CD4-positive, alpha-beta T cell treated with Interleukin-6 for 4 hours (primary cell): Measurements from ENCODE around the gene SLC38A3.
A peak's percentile ranks its signal among the peaks of the same experiment; 100 is the strongest.

Experiments
- DNase-seq: peaks from one replicate; pipeline ENCODE4 v3.0.0-alpha.2; 2020; ENCODE audit warnings: mixed read lengths

The SLC38A3 gene

DNA sequence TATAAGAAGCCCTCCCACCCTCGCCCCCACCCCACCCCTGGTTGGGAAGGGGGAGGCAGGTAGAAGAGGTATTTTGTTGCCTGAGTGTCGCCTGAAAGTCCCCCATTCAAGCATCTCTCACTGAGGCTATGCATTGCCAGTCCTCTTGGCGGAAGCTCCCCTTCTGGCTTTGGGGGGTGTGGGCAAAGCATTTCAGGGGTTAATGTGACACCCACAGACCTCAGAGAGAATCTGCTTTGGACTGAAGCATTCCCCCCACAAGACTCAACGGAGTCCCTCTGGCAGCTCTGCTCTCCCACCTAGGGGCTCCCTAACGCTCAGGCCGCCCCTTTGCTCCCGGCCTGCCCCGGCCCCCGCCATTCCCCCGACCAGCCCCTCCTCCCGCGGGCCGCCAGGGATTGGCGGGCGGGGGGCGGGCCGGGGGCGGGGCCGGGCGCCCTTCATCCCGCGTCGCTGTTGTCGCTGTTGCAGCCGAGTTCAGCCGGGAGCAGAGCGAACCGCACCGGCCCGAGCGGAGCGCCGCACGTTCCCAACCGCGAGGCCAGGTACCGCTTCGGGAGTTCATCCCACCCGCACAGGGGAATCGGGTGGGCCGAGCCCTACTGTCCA lies at the start of gene SLC38A3:
SLC38A3 (plus strand) TSS at position 468 of the 609 bp plus-strand sequence. CDS start 8,929 bp downstream, outside the sequence.
- DNase-seq: peak; percentile 53

DNA sequence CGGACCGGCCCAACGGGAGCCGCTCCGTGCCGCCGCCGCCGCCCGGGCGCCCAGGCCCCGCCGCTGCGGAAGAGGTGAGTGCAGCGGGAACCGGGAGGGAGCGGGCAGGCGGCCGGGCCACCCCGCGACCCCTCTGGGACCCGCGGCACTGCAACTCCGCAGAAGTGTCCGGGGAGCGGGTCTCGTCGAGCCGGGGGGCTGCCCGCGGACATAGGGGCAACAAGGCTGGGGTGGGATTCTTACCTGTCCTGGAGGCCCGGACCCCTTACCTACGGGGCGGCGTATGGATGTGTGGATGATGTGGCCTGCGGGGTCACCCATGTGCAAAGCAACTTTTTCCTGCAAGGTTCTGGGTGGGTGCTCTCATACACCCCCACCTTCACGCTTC lies 49.6 kb upstream of the SLC38A3 start:
- no peak for DNase-seq

DNA sequence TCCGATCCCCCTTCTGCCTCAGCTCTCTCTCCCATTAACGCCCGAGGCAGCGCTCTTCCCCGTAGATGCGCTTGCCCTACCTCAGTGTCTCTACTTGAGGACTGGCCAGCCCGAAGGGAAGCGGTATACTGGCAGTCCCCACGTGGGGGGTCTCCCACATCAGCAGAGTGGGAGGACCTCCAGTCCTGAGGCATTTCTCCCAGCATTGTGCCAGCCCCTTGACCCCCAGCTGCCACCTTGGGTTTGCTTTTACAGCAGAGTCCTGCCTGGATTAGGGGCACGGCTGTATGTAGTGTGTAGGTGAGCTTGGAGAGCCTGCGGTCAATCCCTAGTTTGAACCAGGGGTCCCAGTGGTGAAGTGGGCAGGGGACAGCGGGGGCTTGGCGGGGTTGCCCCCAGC lies 49.2 kb upstream of the SLC38A3 start:
- no peak for DNase-seq

DNA sequence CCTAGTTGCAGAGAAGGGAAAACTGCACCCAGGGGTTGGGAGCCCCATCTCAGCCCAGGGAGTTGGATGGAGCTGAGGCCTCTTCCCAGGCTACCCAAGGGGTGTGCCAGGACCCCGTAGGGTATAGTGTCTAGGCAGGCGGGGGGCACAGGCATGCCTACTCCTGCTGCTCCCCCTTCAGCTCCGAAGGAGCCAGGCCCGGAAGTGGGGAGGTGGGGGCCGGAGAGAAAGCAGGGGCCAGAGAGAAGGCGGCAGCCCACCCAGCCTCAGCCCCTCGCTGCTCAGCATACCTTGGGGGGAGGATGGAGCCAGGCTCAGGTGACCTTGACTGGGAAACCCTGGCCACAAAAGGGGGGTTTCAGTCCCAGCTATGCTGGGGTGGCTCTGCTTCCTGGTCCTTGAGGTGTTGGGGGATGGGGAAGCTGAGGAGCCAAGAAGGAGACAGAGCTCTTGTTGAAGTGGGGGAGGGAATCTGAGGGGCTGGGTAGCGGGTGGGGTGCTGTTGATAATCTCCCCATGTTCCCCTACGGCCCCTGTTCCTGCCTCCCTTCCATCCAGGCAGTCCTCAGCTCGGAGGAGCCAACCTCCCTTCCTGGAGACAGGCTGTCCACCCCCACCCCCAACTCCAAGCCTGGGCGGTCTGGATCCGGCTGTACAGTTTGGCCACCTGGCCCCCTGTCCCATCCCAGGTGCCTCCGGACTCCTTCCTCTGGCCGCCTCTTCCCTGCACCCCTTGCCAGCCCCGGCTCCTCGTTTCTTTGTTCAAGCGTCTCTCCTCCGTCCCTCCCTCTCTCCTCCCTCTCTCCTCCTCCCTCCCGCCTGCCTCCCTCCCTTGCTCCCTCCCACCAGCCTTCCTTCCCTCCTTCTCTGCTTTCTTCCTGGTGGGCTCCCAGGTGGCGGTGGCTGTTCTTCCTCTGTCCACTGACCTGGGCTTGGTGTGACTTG lies 48.2 kb upstream of the SLC38A3 start:
- no peak for DNase-seq

DNA sequence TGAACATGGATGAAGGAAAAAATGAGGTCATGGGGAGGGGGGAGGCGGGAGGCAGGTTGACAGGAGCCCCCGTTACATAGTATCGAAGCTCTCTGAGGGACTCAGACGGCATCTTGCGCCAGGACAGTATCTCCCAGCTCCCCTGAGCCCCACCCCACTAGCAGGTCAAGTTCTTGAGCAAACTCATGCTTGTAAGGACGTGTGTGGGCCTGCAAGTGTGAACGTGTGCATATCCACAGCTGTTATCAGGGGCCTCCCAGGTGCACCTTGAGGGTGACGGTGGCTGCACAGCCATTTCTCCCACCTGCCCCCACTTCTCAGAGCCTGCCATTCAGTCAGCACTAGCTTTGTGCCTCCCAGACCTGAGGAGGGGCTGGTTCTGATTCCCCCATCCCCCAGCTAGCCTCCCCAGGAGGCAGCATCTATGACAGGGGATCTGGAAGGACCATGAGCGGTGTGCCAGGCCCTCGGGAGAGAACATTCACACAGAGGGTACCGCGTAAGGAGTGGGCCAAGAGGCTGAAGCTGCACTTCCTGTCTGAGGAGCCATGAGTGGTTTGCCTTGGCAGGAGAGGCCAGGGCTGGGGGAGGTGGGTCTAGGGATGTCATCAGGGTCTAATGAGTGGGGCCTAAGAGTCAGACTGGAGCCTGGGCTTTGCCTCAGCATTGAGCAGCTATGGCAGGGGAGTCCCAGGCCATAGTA lies 47.1 kb upstream of the SLC38A3 start:
- DNase-seq: no peak

DNA sequence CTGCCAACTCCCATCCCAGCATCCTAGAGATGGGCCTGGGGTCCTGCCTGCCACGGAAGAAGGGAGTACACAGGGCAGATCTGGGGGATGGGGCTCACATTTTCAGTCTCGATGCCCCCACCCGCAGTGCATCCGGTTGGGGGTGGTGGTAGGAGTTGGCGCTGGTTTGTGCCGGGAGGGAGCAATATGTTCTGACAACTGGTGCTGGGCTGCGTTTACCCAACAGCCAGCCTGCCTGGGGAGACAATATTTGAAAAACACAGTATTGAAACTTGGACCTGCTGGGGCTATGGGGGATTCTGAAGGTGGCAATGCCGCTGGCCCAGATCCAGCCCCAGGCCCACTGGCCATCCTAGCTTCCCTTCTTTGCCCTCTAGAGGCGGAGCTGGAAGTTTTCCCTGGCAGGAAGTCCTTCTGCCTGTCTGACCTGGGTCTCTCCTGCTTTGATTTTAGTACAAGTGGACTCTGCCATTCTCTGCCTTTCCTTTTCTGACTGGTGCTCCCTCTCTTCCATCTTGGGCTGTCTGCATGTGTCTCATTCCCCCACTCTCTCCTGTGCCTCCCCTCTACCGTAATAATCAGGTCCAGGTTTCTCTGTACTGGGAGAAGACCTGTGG lies 46.4 kb upstream of the SLC38A3 start:
- no peak for DNase-seq

DNA sequence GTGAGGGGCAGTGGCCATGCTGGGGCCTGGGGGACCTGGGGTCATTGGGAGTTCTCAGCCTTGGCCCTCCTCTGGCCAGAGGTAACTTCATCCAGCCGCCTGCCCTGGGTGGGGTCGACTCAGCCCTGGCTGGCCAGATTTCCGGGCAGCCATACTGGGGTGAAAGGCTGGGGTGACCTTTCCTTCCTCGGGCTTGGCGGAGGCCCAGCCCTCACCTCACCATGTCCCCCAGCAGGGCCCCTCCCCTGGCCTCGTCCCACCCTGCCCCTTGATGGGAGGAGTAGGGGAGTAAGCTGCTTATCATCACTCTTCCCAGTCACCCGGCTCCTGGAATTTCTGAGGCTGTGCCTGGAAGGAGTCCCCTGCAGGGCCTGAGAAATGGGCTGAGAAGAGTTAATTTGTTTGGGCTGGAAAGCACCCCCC lies 44.5 kb upstream of the SLC38A3 start:
- DNase-seq: no peak

DNA sequence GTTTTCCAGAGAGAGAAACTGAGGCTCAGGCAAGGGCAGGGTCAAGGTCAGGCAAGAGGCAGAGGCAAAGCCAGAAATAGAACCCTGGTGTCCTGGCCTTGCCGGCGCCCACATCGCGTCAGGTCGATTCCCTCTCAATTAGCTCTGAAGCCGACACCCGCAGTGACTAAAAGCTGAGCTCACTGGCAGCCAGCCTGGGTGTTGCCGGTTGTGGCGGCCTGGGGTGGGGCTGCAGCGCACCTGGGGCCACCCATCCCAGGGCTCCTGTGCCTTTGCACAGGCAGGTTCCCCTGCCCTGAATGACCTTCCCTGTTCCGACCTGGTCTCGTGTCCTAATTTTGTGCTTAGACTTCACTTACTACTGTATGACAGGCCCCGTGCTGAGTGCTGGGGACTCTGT lies 43.8 kb upstream of the SLC38A3 start:
- DNase-seq: no peak

DNA sequence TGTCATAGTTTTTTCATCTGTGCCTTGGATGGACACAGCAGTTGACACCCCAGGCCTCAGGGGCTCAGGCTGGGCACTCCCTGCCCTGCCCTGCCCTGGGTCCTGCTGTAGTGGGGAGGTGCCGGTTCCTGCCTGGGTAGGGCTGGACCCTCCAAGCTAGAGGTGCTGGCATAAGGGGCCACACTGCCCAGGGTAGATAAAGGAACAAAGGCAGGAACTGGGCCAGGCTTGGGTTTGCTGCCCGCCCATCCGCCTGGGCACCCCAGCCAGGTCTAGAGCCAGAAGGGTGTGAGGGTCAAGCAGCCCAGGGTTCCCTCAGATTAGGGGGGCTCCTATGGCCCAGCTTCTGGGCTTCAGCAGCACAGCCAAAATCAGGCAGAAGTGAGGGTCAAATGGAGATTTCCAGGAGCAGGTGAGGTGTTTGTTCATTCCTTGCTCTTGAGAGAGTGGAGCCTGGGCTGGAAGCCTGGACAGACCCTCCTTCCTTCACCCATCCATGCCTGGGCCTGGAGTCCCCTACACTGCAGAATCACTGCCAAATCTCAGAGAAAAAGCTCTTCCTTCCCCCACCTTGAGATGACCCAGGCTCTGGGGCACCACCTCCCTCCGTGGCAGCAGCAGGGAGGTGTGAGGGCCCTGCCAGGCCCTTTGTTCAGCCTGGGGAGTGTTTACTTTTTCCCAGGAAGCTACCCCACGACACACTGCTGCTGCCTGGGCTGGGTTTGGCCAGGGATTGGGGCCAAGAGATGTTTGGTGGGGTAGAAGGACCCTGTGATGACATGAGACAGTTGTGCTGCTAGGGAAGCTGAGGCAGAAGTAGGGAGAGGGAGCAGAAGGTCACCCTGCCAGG lies 42.8 kb upstream of the SLC38A3 start:
- no peak for DNase-seq

DNA sequence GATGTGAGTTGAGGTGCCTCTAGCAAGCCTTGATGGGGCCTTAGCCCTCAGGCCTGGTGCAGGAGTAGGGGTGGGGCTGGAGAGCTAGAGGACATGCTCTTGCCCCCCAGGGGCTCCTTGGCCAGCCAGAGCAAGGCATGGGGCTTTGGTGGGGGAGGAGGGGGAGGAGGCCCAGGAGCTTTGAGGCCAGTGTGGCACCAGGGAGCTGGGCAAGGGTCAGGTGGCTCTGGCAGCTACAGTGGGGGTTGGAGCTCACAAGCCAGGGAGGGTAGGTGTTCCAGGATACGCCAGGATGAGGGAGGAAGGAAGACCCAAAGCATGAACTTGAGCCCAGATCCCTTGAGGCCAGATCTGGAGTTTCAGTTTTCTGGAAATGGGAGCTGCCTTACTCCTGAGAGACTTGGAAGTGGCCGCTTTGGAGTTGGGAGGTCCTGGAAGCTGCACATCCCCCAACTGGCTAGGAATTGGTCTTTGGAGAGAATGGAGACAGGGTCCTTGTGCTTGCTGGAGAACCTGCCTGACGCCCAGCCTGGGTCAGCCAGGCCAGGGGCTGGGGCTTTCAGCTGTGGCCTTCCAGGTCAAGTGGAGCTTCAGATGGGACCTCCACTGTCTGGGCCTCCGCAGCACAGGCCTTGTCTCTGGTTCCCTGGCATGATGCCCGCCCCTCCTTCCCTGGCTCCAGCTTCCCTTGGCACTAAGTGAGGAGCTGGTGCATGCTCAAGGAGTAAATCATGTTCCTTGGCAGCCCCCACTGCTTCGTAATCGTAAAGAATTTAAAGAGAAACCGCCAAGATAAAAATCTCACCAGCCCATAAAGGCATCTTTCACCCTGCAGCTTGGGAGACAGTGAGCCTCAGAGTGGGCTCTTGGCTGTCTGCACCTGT lies 41.3 kb upstream of the SLC38A3 start:
- no peak for DNase-seq

DNA sequence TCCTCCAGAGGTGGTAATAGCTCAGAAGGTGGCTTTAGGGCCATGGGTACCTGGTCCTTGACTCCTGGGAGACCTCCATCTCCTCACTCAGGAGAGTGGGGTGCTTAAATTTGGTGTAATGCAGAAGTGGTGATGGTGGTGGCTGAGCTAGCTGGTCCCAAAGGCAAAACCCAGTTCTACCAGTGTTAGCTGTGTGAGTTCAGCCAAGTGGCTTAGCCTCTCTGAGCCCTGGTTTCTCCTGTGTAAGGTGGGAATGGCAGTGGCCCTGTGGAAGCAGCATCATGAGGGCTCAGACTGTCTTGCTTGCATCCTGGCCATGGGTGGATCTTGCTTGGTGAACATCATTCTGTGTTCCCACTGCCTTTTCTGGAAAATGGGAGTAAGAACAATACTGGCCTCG lies 40.6 kb upstream of the SLC38A3 start:
- DNase-seq: no peak

DNA sequence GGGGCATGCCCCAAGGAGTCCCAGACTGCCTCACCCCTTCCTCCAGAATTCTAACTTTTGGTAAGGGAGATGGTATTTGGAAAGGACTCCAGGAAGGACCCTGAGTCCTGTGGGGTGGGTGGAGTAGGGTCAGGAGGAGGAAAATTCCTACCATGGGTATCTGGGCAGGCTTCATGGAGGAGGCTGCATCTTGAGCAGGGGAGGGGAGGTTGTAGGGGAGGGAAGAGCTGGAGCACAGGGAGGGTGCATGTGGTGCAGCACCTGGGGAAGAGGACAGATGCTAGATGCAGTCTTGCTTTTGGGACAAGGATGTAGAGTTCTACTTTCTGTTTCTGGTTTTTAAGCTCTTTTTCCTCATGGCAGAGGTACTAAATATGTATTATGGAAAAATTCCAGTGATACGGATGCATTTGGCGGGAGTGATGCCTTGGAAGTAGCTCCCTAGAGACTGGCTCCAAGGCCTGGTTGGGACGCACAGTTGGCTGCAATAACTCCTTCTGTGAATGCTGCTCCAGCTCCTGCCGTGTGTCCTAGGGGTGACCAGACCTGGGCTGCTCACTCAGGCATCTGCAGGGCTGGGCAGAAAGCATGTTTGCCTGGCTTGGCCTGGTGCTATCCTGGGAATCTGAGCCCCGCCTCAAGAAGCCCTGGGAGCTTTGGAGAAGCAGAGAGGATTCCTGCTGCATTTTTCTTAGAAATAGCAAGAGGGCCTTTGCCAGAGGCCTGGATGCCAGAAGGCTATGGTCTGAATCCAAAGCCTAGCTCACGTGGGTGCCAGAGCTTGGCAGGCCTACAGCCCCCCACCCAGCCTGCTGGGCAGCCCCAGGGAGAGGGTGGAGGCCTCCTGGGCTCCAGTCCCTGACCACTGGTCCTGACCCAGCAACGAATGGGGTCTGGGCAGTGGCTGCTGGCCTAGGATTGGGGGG lies 39.8 kb upstream of the SLC38A3 start:
- no peak for DNase-seq

DNA sequence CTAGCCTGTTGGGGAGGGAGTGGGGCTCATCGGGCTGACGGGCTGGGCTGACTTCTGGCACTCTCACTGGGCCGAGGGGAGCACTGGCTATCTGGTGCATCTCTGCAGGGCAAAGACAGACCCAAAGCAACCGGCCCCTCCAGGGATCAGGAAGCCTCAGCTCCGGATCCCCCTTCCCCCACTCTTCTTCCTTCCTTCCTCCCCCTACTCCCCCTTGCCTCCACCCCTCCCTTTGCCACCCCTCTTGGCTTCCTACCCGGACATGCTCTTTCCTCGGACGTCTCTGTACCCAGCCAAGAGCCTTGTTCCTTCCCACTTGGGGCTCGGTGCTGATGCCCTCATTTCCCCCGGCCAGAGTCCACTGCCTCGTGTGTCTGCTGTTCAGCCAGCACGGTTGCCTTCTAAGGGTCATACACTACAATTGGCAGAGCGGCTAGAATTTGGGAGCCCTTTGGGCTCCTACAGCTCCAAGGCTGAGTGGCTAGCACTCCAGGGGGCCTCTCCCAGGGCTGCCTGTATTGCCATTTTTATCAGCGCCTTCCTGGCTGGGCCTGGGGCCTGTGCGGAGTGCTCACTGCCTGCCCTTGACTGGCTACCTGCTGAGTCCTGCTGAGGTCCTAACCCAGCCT lies 39.0 kb upstream of the SLC38A3 start:
- no peak for DNase-seq

DNA sequence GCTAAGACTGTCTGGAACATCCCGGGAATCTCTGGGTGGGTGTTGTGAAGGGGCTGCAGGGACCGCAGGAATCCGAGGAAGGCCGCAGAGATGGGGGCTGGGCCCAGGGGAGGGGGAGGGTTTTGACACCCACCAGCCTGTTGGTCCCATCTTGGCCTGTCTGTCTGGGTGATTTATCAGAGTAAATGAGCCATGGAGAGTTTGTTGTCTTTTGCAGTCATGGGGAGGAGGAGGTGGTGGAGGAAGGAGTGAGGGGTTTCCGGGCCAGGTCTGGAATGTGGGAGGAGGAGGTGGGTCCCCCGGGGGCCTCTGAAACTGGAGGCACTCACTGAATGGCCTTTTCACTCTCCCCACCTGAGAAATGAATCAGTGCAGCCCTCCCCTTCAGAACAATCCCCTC lies 38.5 kb upstream of the SLC38A3 start:
- DNase-seq: no peak

DNA sequence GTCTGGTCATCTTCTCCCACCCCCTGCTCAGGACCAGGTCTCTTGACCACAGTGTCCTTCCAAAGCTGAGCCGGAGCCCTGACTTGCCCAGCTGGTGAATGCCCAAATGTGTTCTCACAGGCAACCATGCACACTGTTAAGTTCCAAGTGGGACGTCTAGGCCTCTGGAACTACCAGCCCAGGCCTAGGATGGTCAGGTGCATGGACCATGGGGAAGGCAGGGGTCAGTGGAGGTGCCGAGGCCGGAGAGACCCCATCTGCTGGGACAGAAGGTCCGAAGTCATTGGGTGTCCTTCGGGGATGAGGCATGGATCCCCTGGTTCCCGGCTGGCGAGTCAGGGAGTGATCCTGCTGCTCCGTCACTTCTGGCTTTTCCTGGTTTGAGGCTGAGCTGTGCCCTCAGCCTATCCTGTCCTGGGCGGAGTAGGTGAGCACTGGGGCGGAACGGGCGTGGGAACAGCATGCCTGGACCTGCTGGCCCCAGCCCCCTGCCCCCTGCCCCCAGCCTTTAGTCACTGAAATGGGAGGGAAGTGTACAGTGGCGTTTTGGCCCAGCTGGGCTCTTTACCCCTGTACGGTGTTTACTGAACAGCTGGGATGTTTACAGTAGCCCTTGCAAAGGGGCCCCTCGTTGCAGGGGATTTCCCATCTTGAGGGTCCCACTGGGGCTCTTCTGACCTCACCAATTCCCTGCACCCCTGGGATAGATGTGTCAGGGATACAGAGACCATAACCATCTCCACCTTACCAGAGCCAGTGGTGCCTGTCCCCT lies 37.8 kb upstream of the SLC38A3 start:
- no peak for DNase-seq

DNA sequence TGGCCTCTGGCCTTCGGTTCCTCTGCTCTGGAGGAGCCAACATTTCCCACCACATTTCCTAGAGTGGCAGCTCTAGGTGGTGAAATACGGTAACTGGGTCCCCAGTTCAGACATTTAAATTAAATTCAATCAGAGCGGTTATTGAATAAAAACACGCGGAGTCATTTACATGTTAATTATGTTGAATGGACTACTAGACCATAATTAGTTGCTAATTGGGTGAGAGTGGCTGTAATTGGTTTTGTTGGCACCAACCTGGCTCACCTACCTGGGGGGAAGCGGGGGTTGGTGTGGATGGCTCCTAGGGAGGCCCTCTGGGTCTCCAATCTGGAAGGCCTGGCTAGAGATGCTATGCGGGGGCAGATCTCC lies 37.2 kb upstream of the SLC38A3 start:
- DNase-seq: no peak

DNA sequence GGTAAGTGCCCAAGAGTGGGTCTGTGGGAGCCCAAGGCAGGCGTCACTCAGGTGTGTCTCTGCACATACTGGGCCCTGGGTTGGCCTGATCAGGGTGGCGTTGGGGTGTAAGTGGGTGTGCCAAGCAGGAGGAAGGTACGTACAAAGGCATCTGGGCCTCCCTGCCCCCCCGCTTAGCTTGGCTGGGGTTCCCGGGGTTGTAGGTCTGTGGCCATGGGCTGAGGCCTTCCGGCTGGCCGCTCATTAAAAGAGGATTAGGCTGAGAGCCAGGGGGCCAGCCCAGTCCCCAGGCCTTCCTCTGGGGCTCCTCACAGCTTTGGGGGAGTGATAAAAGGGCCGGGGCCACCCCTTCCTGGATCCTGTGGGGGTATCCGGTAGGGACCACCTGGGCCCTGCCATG lies 36.7 kb upstream of the SLC38A3 start:
- DNase-seq: no peak

DNA sequence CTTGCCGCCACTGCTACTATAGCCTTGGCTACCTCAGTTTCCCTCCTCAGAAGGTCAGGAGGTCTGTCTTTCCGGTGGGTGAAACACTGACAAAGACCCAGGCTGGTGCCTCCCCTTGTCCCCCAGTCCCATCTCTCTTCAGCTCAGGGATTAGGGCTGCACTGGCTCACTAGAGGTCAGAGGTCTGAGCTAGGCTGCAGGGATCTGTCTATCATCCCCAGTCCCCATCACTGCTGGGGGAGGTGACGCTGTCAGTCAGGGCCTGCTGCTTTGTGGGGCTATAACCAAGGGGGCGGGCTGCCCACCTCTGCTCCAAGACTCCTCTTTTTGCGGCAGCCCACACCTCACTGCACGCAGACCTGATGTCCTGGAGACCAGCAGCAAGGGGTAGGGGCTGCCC lies 36.3 kb upstream of the SLC38A3 start:
- DNase-seq: no peak
